Activated T-helper 9 cell treated with anti-CD3 and anti-CD28 coated beads, Interleukin-2, amount 50 U/mL, for 16 hours (primary cell): ENCODE data around the gene SHC1.

Experiments
- DNase-seq: peaks from one replicate; pipeline ENCODE4 v3.0.0-alpha.2; 2020; ENCODE audit warnings: low read depth

SHC1 gene

GRCh38 chr1:154970631-154971340, at the start of gene SHC1:
Gene SHC1 (minus strand): TSS chr1:154970747. CDS start chr1:154970526, 221 bp downstream.
- DNase-seq = no peak

- no peak for DNase-seq
Observed at GRCh38 chr1:155019377-155020245, 49.1 kb upstream of the SHC1 start.

GRCh38 chr1:155018617-155019348, 48.2 kb upstream of the SHC1 start:
- DNase-seq = no peak

GRCh38 chr1:155017946-155018316, 47.4 kb upstream of the SHC1 start:
- DNase-seq = no peak

- peak; percentile 90 for DNase-seq
Observed at GRCh38 chr1:155017041-155017945, 46.7 kb upstream of the SHC1 start.

GRCh38 chr1:155016231-155016831, 45.8 kb upstream of the SHC1 start:
- no peak for DNase-seq

GRCh38 chr1:155015527-155016230, 45.1 kb upstream of the SHC1 start:
- no peak for DNase-seq

GRCh38 chr1:155014709-155015508, 44.4 kb upstream of the SHC1 start:
- DNase-seq = no peak

GRCh38 chr1:155013632-155014031, 43.1 kb upstream of the SHC1 start:
- peak; percentile 23 for DNase-seq

- no peak for DNase-seq
Observed at GRCh38 chr1:155012776-155013602, 42.4 kb upstream of the SHC1 start.

GRCh38 chr1:155012026-155012546, 41.5 kb upstream of the SHC1 start:
- DNase-seq = no peak

- DNase-seq = no peak
Observed at GRCh38 chr1:155011437-155012025, 41.0 kb upstream of the SHC1 start.

- DNase-seq = no peak
Observed at GRCh38 chr1:155011004-155011416, 40.5 kb upstream of the SHC1 start.

- DNase-seq = no peak
Observed at GRCh38 chr1:155010211-155010918, 39.8 kb upstream of the SHC1 start.

GRCh38 chr1:155009742-155010141, 39.2 kb upstream of the SHC1 start:
- no peak for DNase-seq

GRCh38 chr1:155009221-155009711, 38.7 kb upstream of the SHC1 start:
- DNase-seq = no peak
